HG02885 (cell line): ENCODE data around the gene SMYD3.

ENCODE experiments used
- ATAC-seq: cut with Tn5 transposase; IDR thresholded peaks from one replicate; pipeline ENCODE4 v1.9.1; 2021; ENCODE audit warnings: mild to moderate bottlenecking; ENCODE audit not compliant: unreplicated experiment, poor library complexity

The SMYD3 gene

DNA sequence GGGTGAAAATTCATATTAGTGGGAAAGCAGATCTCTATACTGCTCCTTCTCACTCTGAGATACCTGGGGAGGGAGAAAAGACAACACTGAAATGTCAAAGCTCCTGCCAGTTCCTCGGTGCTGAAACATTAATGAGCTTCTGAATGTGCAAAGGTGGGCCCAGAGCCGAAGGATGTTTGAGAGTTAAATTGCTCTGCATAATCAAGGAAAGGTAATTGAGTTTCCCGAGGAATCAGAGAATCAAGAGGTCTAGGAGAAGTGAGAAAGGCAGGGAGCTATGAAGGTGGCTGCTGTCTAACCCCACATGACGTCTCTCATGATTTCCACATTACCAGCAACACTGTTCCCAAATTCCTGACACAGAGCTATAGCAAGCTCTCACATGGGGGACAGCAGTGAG, 346.7 kb downstream of the SMYD3 start:
- ATAC-seq, result no peak

DNA sequence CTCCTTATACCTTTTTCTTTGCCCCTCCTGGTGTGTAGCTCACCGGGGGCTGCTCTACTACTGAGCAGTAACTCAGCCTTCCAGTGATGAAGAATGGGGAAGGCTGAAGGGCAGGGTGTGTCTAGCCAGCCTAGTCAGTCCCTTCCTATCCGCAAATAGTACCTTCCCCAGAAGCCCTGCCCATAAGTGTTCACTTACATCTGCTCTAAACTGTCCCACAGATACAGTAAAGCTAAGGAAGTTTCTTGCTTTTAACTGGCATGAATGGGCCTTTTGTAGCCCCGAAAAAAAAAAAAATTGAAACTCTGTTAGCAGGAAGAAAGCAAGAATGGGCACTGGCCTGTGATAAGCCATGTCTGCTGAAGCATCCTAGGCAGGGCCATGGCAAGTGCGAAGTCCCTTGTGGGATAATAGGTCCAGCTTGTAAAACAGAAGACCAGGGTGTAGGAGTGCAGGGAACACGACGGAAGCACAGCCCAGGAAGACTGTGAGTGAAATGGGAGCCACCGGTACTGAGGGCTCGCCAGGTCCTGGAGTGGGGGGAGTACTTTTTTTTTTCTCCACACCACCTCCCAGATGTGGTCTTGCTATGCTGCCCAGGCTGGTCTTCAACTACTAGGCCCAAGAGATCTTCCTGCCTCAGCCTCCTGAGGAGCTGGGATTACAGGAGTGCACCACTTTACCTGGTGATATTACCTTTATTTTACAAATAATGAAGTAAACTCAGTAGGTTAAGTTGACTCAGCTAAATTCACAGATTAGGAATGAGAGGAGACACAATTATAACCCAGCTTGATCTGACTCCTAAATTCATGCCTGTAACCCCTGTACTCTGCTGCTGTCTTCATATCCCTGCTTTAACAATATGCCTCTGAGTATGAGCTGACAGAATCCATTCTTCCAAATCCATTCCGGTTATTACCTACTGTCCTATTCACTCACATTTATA, 347.5 kb downstream of the SMYD3 start:
- no peak for ATAC-seq

DNA sequence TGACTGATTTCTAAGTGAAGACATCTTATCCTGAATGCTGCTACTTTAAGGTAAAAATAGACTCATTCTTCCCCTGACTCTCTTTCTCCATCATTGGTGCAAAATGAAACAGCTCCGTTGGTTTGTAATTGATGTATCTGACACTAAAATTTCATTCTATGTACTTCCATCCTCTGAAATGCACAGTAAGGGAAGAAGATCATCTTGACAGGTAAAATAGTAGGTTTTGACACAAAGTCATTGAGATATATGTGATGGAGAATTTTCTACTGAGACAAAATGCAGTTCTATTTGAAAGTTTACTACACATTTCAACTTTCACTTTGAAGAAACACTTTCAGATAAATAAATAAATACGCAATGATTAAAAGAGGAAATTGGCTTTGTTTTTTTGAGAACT, 348.9 kb downstream of the SMYD3 start:
- no peak for ATAC-seq

DNA sequence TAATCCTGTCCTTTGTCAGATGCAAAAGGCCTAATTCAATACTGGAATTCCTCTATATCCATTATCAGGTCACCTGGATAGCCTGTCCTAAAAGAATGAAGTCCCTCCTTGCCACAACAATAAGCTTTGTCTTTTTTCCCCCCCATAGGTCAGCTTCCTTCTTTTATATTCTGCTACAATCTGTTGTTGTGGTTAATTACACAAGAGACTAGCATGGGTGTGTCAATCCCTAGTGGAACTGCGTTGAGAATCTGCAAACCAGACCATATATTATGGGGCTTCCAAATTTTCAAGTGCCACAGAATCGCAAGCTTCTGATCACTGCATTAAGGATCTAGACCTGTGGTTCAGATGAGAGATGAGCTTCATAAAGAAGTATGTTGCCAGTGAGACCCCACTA, 349.6 kb downstream of the SMYD3 start:
- ATAC-seq, result no peak

DNA sequence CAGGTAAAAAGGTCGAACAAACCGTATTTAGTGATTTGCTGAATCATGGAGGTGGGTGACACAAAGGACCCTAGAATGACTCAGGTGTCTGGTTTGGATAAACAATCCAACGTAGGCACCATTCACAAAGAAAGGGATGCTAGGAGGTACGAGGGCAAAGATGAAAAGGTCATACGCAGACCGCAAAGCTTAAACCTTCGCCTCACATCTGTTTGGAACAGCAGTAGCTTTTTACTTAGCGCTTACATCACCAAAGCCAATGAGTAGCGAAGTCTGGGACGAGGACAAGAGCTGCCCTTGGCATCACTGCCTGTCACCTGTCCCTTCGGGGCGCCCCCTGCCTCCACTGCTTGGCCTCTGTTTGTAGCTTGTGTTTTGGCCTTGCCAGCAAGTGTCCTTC, 350.2 kb downstream of the SMYD3 start:
- ATAC-seq, result no peak

DNA sequence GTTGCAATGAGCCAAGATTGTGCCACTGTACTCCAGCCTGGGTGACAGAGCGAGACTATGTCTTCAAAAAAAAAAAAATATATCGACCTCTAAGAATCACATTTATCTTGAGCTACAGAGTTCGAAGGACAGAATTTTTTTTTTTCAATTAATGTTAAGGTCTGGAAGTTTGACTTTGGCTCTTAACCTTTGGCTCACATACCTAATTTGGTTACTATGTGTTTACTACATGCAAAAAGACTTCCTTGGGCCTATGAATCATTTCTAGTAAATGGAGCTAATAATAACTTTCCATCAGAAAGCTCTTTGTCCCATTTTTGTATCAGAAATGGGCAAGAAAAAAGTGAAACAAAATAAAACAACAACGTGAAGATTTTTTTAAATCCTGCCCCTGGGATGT, 351.2 kb downstream of the SMYD3 start:
- no peak for ATAC-seq

DNA sequence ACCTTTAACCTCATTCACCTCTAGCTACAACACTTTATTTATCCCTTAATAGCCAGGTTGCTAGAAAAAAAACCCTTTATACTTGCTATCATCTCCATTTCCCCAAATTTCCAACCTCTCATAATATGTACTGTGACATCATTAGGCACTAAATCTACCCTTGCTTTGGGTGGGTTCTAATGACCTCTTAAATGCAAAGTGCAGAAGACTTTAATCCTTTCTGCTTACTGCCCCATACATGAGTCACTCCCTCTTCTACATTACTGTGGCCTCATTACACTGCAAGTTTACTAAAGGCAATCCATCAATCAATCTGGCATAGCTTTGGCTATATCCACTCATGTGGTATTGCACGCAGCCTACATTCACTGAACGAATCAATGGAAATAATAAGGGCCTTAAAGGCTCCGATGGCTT, 353.3 kb downstream of the SMYD3 start:
- no peak for ATAC-seq

DNA sequence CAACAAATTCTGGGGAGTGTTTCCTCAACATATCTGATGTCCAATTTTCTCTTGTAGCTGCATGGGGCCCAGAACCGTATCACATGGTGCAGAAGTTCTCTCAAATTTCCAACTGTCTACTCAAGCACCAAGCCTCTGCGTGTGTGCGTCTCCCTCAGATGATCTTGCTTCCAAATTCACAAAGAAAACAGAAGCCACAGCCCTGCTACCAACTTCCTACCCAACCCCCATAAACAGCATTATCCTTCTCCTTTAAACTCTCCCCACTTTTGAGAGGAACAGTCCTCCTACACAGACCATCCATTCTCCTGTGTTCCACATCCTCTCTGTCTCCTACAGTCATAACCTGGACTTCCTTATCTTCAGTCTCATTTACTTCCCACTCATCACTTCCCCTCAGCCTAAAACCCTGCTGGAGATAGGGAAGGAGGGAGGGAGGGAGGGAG, 354.1 kb downstream of the SMYD3 start:
- no peak for ATAC-seq

DNA sequence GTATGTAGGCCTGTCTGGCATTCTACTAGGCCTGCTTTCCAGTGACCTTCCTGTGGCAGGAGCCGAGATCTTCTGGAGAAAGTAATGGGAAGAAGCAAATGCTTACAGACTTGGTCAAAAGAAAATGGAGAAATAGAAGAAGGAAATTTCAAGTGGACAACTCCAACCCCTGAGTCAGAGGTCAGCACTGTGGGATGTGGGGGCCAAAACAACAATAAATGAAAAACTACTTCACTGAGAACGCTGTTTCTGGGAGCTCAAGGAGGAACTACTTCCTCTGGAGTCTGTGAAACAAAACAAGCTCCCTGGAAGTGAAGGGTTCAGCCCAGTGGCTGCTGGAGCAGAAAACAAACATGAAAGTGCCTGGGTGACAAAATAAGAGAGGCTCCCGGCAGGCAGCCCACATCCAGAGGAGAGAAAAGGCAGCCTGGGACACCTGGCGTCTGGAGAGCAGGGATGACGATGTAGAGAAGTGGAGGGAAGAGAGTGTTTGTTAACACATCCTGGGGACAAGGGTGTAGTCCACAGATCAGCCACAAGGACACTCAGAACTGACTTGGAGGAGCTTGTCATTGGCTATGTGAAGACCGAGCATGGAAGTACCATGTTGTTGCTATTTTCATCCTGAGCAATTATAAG, 355.2 kb downstream of the SMYD3 start:
- ATAC-seq, result no peak

DNA sequence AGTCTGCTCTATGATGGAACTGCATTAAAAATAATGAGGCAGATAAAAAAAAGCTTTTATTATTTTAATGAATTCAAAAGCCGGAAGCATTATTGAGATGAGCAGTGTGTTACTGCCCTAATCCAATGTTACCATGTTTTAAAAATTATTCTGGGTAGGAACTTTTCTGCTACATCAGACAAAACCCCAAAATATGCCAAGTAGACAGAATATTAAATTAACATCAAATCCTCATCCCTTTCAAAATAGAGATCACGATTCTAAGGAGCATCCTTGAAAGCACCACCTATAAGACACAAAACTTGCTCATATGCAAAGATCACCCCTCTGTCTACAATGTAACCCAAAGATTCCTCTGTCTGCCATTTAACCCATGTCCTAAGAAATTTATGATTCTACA, 357.5 kb downstream of the SMYD3 start:
- no peak for ATAC-seq

DNA sequence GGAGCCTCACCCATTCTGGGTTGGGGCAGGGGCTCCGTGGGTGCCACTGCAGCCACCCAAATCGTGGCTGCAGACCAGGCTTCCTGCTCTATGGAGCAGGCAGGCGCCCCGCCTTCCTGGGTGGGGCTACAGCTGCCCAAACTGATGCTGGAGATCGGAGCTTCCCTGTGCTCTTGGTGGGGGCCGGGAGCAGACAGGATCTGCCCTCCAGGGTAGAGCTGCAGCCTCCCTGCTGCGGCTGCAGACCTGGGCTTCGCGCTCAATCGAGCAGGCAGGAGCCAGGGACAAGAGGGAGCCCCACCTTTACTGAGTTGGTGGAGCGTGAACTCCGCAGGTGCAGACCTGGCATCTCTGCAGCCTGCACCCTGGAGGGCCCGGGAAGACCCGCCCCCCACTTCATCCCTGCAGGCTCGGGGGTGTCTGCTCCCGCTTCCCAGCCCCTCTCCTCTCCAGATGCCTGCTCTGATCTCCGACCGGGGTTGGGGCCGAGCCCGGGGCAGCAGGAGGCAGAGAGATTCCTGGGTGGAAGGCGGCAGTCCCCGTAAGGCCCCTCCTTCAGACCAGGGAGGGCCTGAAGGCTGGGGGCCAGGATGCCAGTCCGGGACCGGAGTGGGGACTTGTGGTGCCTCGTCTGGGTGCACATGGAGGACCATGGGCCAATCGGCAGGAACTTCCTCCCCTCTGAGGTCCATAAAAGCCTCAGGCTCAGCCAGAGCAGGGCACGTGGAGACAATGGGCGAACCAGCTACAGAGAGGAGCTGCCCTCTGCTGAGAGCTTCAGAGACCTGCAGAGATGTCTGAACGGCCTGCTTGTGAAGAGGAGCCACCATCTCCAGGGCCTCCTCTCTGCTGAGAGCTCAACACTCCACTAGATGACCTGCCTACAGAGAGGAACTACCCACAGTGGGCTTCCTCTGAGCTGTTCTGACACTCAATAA, 359.3 kb downstream of the SMYD3 start:
- no peak for ATAC-seq

DNA sequence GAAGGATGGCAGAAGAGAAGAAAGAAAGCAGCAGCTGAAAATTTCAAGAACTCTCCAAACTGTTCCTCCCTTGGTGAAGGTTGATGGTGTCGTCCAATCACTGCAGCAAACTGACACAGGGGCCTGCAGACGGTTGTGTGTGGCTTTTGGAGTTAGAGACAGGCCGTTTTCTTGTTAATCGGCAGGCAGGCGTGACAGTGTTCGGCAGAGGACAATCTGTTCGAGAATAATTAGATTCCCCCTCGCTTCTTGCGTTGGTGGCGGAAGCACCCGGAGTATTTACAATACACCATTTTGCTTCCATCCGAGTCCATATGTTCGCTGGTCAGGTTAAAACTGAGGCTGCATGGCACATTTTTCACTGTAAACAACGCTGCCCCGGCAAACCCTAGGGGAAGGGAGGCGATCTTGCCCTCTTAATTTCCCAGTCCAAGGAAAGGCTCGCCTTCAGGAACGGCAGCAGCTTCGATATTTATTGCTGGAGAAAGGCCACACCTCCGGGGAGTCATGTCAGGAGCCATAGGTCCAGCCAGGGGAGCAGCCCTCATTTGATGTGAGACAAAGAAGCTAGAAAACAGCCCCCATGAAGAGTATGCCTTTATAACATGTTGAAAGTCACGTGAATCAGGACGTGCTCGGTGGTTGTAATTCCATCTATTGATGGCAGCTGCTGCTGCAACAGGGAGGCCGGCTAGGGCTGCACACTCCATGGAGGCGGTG, 360.1 kb downstream of the SMYD3 start:
- no peak for ATAC-seq

DNA sequence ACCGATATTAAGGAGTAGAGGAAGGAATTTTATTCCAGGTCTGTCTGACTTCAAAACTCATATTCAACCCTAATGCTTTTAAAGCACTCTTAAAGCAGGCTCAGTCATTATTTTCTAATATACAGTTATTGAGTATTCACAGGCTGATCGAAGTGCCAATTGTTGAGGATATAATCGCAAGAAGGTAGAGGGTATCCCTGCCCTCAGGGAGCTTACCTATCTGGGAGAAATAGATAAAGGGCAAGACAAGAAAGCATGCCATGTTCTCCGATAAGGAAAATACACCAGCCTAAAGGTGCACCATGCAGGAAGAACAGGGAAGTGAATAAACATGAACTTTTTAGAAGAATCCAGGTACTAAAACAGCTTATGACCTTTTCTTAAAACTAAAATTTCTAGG, 361.2 kb downstream of the SMYD3 start:
- ATAC-seq, result no peak

DNA sequence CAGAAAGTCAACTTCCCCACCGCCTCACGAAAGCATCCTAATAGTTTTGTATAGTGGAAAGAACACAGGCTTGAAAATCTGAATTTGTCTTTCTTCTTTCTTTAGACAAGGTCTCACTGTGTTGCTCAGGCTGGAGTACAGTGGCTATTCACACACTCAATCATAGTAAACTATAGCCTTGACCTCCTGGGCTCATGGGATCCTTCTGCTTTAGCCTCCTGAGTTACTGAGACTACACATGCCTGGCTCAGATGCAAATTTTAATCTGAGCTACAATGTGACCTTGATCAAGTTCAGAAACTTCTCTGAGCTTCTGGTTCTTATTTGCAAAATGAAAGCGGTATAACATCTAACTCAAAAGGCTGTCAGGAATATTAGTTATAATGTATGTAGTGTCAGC, 362.1 kb downstream of the SMYD3 start:
- ATAC-seq, result no peak

DNA sequence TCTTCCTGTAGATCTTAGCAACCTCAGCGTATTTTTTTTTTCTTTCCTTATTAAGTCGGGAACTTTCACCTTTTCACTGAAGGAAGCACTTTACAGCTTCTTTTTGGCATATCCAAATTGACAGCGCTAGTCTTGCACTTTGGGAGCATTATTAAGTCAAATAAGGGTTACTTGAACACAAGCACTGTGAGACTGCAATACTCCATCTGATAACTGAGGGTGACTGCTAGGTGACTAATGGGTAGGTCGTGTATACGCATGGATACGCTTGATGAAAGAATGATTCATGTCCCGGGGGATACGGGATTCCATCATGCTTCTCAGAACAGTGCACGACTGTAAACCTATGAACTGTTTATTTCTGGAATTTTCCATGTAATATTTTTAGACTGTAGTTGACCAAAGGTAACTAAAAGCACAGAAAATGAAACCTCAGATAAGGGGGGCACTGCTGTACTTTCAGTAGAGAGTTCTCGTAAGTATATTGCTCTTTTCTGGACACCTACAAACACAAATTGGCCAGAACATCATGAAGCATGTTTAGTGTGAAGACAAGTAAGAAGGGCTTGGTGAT, 364.7 kb downstream of the SMYD3 start:
- ATAC-seq, result no peak

DNA sequence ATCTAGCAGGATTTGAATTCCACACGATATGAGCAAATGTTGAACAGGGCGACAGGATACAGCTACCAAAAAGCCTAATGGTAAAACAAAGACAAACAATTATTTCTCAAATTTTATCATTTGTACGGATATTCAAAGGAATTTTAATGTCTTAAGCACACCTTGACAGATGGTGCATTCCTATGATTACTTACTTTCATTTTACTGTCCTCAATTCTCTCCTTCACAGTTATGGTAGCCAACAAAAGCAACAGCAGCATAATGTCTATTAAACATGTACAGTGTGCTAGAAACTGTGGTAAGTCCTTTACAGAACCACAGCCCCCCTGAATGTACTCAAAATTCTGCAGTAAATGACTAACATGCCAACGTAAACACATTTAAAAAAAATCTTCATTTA, 365.8 kb downstream of the SMYD3 start:
- no peak for ATAC-seq

DNA sequence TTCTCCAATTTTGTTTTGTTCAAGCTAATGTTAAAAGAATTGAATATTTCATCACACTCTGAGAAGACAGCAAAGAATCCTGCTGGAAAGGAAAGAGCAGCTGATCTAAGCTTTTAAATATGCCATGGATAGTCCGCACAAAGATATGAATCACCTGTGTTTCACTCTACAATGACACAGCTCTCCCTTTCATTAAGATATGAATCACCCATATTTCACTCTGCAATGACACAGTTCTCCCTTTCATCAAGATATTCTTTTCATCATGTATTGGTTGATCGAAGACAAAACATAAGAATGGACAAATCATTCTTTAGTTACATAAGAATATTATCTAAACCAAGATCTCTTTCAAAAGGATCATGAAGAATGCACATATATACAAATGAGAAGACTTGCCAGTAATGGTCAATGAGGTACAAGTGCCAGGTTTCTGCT, 367.3 kb downstream of the SMYD3 start:
- ATAC-seq, result no peak

DNA sequence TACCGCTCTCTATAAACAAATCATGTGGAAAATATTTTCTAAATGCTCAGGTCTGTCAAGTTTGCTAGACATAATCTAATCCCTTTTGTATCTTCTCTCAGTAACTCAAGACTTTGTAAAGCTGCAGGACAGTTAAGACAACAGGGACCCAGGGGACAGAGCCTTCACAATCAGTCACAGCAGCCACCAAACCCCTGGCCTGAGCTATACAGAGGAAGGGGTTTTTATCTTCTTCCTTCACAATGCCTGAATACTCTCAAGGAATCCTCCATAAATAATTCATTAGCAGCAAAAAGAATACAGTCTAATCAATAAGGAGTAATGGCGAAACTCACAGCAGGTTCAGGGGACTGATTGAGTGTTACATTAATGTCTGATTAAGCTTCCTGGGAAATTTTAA, 368.3 kb downstream of the SMYD3 start:
- ATAC-seq, result no peak

DNA sequence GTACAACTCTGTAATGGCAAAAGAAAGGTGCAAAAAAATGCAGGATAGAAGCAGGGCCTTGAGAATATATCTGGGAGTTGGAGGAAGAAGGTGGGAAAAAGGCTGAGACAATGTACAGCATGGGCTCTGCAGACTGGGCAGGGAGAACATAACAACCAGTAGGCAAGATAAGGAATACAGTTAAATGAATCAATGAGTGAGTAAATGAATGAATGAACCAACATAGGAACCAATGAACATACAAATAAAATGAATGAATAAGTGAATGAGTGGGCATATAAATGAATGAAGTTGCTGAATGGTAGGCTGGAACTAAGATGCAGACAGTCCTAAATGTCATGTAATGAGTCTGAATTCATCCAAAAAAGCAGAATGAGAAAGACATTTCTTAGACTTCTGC, 370.6 kb downstream of the SMYD3 start:
- ATAC-seq, result no peak

DNA sequence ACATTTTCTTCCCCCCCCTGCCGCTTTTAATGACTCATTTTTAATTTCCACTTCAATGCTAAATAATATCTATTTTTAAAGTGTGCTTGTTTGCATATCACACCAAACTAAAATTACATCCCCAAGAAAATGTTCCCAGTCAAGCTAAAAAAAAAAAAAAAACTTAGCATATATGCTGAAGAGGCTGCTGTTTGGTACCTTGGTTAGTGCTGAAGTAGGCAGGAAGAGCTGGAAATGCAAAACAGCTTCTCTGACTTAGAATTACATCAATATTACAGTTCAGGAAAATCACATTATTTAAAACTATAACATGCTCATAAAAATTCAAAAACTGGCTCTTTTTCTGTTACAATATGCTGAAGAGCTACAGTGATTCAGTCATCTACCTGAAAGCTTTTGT, 372.3 kb downstream of the SMYD3 start:
- ATAC-seq, result no peak
